Measurements from ENCODE around the gene GRM1. TPM values are rescaled to one million over a fixed set of nuclear protein-coding genes. Genes with fewer than 3 reads are reported as not detected.

The GRM1 gene
- total RNA-seq (1 to 10 TPM in 1 of 9 donors, under 1 TPM in 5, not detected in 3; under 0.01 to 1.3 (median 0.07) TPM), polyA plus RNA-seq (under 1 TPM; 0.03 to 0.08 (median 0.04) TPM)
- long read RNA-seq, donor 1: 0 reads
- long read RNA-seq, donor 2: 0 reads
- long read RNA-seq, donor 3: 0 reads
- long read RNA-seq, donor 4: 0 reads
- long read RNA-seq, donor 5: 0 reads
- long read RNA-seq, donor 6: 0 reads
- long read RNA-seq, donor 7: 0 reads
- long read RNA-seq, donor 8: 0 reads
- long read RNA-seq, donor 9: 0 reads
- long read RNA-seq, donor 10: 0 reads

DNA sequence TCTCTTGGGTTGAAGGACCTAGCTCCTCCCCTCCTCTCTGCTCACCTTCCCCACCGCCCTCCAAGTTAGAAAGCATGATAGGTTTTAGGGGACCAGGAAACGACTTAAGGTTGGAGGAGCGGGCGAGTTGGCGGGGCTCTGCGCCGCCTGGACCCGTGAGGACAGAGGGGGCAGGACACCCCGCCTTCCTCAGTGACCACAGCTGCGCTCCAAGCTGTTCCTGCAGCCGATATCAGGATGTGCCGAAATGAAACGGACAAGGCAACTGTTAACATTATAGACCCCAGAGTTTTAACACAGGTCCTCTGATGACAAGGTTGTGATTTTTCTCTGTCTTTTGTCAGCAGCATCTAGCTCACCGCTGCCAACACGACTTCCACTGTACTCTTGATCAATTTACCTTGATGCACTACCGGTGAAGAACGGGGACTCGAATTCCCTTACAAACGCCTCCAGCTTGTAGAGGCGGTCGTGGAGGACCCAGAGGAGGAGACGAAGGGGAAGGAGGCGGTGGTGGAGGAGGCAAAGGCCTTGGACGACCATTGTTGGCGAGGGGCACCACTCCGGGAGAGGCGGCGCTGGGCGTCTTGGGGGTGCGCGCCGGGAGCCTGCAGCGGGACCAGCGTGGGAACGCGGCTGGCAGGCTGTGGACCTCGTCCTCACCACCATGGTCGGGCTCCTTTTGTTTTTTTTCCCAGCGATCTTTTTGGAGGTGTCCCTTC lies at the start of gene GRM1:
Gene GRM1 (plus strand): TSS at position 212 of the 722 bp plus-strand sequence. CDS start 456 bp downstream, at position 668.
- TF ChIP-seq, protein P1, sequence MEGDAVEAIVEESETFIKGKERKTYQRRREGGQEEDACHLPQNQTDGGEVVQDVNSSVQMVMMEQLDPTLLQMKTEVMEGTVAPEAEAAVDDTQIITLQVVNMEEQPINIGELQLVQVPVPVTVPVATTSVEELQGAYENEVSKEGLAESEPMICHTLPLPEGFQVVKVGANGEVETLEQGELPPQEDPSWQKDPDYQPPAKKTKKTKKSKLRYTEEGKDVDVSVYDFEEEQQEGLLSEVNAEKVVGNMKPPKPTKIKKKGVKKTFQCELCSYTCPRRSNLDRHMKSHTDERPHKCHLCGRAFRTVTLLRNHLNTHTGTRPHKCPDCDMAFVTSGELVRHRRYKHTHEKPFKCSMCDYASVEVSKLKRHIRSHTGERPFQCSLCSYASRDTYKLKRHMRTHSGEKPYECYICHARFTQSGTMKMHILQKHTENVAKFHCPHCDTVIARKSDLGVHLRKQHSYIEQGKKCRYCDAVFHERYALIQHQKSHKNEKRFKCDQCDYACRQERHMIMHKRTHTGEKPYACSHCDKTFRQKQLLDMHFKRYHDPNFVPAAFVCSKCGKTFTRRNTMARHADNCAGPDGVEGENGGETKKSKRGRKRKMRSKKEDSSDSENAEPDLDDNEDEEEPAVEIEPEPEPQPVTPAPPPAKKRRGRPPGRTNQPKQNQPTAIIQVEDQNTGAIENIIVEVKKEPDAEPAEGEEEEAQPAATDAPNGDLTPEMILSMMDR (IDR thresholded peaks at IDR 0.05): no peak
- TF ChIP-seq POLR2A (IDR thresholded peaks at IDR 0.05): no peak
- H3K27me3 ChIP-seq: peaks cover 28% of the 10 kb centered on the region
- DNase-seq: no peak
- no peaks in the 10 kb centered on the region for H3K4me1 ChIP-seq (replicated peaks in 1 of 2)
- intact Hi-C loops (cut with DNase I): no loop called here
- H3K4me3 ChIP-seq: no peak within 1 kb of the TSS
- H3K9me3 ChIP-seq (replicated peaks in 1 of 3): no peaks in the 10 kb centered on the region
- WGBS, 4 donors: 3 to 7% (median 4%) methylated on average over 24 to 39 of the region's 39 CpGs
- H3K27ac ChIP-seq: no peak within 1 kb of the TSS
- no peaks in the 10 kb centered on the region for H3K36me3 ChIP-seq (replicated peaks in 1 of 2)

DNA sequence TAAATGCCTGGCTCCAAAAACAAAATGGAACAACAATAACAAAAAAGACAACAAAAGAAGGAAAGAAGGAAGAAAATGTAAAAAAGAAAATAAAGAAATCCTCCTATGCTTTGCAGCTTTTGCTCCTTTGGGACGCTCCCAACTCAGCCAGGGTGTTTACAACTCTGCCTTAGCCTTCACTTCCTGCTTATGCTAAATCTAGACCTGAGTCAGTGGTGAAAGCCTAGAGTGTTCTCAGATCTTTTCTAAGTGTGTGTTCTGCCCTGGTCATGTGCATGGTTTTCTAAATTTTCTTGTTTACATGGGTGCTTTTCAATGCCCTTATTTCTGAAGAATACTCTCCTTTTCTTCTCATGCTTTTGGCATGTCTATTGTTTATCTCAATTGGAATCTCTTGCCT lies 19.5 kb upstream of the GRM1 start:
- H3K9me3 ChIP-seq (replicated peaks in 1 of 3): no peaks in the 10 kb centered on the region
- 72 to 86% (median 78%) methylated on average over 1 of the region's 1 CpG for WGBS, 4 donors
- H3K36me3 ChIP-seq (replicated peaks in 1 of 2): no peaks in the 10 kb centered on the region
- H3K4me3 ChIP-seq: no peak overlapping the region
- intact Hi-C loops (cut with DNase I): no loop called here
- TF ChIP-seq POLR2A (IDR thresholded peaks at IDR 0.05): no peak
- TF ChIP-seq, protein P1 (IDR thresholded peaks at IDR 0.05): no peak
- no peak for DNase-seq
- no peaks in the 10 kb centered on the region for H3K4me1 ChIP-seq (replicated peaks in 1 of 2)
- no peaks in the 10 kb centered on the region for H3K27me3 ChIP-seq
- no peak overlapping the region for H3K27ac ChIP-seq

DNA sequence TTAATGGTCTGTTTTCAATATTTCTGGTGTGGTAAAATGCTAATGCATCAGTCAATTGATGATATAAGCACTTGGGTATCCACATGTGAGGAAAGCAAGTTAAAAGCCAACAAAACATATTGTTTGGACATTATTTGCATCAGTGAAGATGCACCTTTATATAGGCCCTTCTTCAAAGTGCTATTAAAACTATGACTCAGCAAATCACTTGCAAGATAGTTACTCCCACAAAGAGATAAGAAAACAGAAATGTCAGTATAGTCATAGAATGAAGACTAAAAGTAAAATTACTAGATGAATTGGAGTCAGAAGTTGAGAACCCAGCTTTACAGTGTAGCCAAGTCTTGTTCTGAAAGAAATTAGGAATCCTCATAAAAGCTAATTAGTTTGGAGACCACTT lies 14.6 kb upstream of the GRM1 start:
- H3K9me3 ChIP-seq (replicated peaks in 1 of 3): no peaks in the 10 kb centered on the region
- H3K27ac ChIP-seq: no peak overlapping the region
- DNase-seq: no peak
- H3K4me1 ChIP-seq (replicated peaks in 1 of 2): no peaks in the 10 kb centered on the region
- TF ChIP-seq, protein P1 (IDR thresholded peaks at IDR 0.05): no peak
- TF ChIP-seq POLR2A (IDR thresholded peaks at IDR 0.05): no peak
- H3K4me3 ChIP-seq: no peak overlapping the region
- H3K36me3 ChIP-seq (replicated peaks in 1 of 2): no peaks in the 10 kb centered on the region
- H3K27me3 ChIP-seq: no peaks in the 10 kb centered on the region
- intact Hi-C loops (cut with DNase I): no loop called here

DNA sequence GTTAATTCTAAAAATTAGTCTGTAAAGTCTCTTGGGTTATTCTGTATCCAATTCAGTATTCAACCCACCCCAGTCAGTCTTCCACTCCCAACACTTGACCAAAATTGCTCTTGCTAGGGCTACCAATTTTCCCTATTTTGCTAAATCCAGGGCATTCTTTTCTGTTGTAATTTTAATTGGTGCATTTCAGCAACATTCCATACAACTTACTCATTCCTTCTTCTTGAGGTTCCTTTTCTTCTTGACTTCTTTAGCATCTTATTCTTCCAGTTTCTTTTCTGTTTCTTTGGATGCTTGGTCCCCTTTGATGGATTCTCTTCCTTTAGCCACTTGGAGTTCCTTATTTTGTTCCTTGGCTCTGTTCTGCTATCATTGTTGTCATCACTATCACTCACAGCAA lies 11.2 kb upstream of the GRM1 start:
- no peak for TF ChIP-seq POLR2A (IDR thresholded peaks at IDR 0.05)
- TF ChIP-seq, protein P1 (IDR thresholded peaks at IDR 0.05): no peak
- no peaks in the 10 kb centered on the region for H3K4me1 ChIP-seq (replicated peaks in 1 of 2)
- no peaks in the 10 kb centered on the region for H3K27me3 ChIP-seq
- H3K36me3 ChIP-seq (replicated peaks in 1 of 2): no peaks in the 10 kb centered on the region
- H3K9me3 ChIP-seq (replicated peaks in 1 of 3): no peaks in the 10 kb centered on the region
- intact Hi-C loops (cut with DNase I): no loop called here
- no peak for DNase-seq
- H3K4me3 ChIP-seq: no peak overlapping the region
- no peak overlapping the region for H3K27ac ChIP-seq

All from adrenal gland (tissue), 19 donors.